Ishikawa (cell line): ENCODE data around the gene KLF16.

Experiments used
- CEBPB ChIP-seq: IDR thresholded peaks from 2 replicates; pipeline ENCODE4 v1.6.1; 2012
- CREB1 ChIP-seq: IDR thresholded peaks from 2 replicates; pipeline ENCODE4 v1.6.1; 2012; ENCODE audit warnings: low read depth
- EGR1 ChIP-seq: IDR thresholded peaks from 2 replicates; pipeline ENCODE4 v1.6.1; 2012
- EP300 ChIP-seq: IDR thresholded peaks from 2 replicates; pipeline ENCODE4 v1.6.1; 2012; ENCODE audit warnings: borderline replicate concordance
- FOXM1 ChIP-seq: IDR thresholded peaks from 2 replicates; pipeline ENCODE4 v1.6.1; 2012; ENCODE audit warnings: low read depth, borderline replicate concordance
- NFIC ChIP-seq: IDR thresholded peaks from 2 replicates; pipeline ENCODE4 v1.6.1; 2012
- RAD21 ChIP-seq: IDR thresholded peaks from 2 replicates; pipeline ENCODE4 v1.6.1; 2012; ENCODE audit warnings: low read depth
- TAF1 ChIP-seq: IDR thresholded peaks from 2 replicates; pipeline ENCODE4 v1.6.1; 2012; ENCODE audit warnings: low read depth, mild to moderate bottlenecking
- TCF12 ChIP-seq: IDR thresholded peaks from 2 replicates; pipeline ENCODE4 v1.6.1; 2012; ENCODE audit warnings: low read depth
- TEAD4 ChIP-seq: IDR thresholded peaks from 2 replicates; pipeline ENCODE4 v1.6.1; 2012
- YY1 ChIP-seq: IDR thresholded peaks from 2 replicates; pipeline ENCODE4 v1.6.1; 2012; ENCODE audit warnings: low read depth
- ZBTB7A ChIP-seq: IDR thresholded peaks from 2 replicates; pipeline ENCODE4 v1.6.1; 2012; ENCODE audit warnings: low read depth
- TF ChIP-seq, protein P1 (sequence below): IDR thresholded peaks from 2 replicates; pipeline ENCODE4 v1.6.1; 2012; ENCODE audit warnings: low read depth, mild to moderate bottlenecking
- TF ChIP-seq, protein P2 (sequence below): IDR thresholded peaks from 2 replicates; pipeline ENCODE4 v1.6.1; 2012
- TF ChIP-seq, protein P3 (sequence below): IDR thresholded peaks from 2 replicates; pipeline ENCODE4 v1.6.1; 2012

Gene KLF16

DNA sequence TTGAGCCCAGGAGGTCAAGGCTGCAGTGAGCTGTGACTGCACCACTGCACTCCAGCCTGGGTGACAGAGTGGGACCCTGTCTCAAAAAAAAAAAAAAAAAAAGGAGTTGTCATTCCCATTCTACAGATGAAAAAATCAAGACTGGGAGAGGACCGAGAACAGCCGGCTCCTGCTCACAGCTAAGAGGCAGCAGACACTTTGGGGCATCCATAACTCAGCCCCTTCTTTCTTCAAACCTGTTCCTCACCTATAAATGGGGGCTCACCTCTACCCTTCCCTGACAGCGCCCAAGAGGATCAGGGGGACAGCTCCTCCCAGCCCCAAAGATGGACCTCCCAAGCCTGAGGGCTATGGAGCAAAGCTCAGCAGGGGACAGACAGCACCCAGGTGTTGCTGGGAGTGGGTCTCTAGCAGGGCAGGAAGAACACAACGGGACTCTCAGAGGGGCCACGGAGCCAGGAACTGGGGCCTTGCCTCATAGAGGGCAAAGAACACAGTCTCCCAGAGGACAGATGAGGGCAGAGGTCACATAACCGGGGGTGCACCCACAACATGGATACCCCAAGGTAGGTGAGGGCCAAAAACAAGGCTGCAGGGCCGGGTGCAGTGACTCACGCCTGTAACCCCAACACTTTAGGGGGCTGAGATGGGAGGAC lies 3.4 kb upstream of the KLF16 start:
- TF ChIP-seq YY1 (no peak), RAD21 (no peak), CEBPB (no peak), CREB1 (no peak), TEAD4 (no peak)

DNA sequence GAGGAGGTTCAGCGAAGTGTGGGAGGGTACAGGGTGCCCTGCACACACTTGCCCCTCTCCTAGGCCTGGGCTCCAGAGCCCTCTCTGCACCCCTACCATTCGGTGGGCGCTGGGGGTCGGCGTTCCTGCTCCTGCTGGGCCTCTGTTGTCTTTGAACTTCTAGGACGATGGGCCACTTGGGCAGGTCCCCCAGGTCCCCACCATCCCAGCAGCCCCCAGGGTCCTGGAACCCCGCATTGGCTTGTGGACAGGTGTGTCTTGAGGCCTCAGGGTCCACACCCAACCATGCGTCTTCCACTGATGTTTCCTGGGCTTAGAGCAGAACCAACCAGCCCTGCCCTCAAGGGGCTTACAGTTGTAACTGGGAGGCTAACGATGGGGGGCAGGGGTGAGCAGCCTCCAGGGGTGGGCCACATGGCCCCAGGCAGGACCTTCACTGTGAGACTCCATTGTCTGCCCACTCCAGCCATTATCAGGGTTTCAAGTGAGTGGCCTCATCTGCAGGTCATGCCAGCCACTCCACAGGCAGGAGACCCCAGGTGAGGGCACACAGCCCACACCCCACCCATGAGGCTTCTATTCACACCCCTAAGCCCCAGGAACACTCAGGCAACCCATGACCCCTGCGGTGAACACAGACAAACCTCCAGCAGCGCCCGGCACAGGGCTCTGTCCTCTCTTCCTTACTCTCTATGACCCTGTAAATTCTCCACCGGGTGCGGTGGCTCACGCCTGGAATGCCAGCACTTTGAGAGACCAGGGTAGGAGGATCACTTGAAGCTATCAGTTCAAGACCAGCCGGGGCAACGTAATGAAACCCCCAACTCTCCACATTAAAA lies 2.0 kb upstream of the KLF16 start:
- TF ChIP-seq FOXM1 (no peak), CEBPB (no peak), RAD21 (no peak), TEAD4 (no peak), NFIC (no peak), ZBTB7A (no peak)

DNA sequence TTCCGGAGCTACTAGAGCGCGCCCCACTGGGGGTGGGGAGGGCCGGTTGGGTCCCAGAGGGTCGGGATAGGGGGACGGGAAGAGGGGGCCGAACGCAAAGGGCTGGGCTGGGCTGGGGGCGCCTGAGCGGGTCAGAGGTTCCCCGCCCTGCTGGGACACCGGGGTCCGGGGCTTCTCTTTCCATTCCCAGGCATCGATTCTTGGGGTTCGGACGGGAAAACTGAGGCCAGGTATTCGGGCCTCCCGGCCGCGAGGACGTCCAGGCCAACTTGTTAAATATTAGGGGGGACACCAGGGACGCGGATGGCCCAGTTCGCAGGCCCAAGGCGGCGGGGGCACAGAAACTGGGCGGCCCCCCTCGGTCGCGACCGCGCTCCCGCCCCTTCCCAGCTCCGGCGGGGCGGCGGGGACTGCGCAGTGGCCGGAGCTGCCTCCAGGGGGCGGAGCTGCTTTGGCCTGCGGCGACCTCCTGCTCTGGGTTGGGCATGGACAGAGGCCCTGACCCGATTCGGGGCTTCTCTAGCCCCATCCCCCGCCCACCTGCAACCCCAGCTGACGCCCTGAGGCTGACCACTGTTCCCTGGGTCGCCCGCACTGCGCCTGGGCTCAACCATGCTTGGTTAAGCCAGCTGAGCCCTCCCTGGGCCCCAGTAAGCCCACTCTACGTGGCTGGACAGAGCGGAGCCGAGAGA lies 1.2 kb upstream of the KLF16 start:
- TF ChIP-seq TAF1 (peak; percentile 62), ZBTB7A (peak; percentile 73), RAD21 (peak; percentile 43; the same call in 1 of the 2 replicates), YY1 (0 out of 2 replicates have a peak, but pooled peaks have one; percentile 20)
- TF ChIP-seq, protein P1, sequence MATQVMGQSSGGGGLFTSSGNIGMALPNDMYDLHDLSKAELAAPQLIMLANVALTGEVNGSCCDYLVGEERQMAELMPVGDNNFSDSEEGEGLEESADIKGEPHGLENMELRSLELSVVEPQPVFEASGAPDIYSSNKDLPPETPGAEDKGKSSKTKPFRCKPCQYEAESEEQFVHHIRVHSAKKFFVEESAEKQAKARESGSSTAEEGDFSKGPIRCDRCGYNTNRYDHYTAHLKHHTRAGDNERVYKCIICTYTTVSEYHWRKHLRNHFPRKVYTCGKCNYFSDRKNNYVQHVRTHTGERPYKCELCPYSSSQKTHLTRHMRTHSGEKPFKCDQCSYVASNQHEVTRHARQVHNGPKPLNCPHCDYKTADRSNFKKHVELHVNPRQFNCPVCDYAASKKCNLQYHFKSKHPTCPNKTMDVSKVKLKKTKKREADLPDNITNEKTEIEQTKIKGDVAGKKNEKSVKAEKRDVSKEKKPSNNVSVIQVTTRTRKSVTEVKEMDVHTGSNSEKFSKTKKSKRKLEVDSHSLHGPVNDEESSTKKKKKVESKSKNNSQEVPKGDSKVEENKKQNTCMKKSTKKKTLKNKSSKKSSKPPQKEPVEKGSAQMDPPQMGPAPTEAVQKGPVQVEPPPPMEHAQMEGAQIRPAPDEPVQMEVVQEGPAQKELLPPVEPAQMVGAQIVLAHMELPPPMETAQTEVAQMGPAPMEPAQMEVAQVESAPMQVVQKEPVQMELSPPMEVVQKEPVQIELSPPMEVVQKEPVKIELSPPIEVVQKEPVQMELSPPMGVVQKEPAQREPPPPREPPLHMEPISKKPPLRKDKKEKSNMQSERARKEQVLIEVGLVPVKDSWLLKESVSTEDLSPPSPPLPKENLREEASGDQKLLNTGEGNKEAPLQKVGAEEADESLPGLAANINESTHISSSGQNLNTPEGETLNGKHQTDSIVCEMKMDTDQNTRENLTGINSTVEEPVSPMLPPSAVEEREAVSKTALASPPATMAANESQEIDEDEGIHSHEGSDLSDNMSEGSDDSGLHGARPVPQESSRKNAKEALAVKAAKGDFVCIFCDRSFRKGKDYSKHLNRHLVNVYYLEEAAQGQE, result no peak

DNA sequence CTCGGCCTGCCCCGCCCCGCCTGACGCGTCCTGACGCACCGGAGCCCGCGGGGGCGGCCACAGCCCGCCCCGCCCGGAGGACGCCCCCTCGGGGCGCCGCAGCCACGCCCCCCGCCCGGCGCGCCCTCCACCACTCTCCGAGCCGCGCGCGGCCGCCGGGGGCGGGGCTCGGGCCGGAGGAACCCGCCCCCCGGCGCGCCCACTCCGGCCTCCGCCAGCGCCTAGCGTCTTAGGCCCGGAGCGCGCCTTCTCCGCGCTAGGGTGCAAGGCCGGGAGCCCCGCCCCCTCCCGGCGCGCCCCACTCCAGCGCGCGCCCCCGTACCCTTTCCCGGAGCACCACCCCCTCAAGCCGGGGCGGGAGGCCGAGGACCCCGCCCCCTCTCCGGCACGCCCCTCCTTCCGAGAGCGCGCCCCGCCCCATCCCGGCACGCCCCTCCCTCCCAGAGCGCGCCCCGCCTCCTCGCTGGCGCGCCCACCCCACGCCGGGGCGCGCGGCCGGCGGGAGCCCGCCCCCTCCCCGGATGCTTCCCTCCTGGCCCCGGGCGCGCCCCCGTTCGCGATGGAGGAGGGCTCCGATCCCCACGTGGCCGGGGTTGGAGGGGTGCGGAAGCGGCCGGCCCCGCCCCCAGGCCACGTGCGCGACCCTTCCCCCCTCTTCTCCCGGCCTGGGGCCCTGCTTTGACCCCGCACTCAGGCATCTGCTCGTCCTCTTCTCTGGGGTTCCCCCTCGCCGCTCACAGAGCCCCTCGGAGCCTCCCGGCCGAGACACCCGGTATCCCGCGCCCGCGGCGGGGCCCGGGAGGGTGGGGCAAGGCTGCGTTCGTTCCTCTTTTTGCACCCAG lies 480 bp upstream of the KLF16 start:
- TF ChIP-seq RAD21 (no peak), CREB1 (peak; percentile 52; the same call in 1 of the 2 replicates), TCF12 (peak; percentile 33; the same call in 1 of the 2 replicates)
- TF ChIP-seq, protein P2, sequence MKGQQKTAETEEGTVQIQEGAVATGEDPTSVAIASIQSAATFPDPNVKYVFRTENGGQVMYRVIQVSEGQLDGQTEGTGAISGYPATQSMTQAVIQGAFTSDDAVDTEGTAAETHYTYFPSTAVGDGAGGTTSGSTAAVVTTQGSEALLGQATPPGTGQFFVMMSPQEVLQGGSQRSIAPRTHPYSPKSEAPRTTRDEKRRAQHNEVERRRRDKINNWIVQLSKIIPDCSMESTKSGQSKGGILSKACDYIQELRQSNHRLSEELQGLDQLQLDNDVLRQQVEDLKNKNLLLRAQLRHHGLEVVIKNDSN, result peak; percentile 94
- TF ChIP-seq, protein P3, sequence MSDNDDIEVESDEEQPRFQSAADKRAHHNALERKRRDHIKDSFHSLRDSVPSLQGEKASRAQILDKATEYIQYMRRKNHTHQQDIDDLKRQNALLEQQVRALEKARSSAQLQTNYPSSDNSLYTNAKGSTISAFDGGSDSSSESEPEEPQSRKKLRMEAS, result peak; percentile 99

DNA sequence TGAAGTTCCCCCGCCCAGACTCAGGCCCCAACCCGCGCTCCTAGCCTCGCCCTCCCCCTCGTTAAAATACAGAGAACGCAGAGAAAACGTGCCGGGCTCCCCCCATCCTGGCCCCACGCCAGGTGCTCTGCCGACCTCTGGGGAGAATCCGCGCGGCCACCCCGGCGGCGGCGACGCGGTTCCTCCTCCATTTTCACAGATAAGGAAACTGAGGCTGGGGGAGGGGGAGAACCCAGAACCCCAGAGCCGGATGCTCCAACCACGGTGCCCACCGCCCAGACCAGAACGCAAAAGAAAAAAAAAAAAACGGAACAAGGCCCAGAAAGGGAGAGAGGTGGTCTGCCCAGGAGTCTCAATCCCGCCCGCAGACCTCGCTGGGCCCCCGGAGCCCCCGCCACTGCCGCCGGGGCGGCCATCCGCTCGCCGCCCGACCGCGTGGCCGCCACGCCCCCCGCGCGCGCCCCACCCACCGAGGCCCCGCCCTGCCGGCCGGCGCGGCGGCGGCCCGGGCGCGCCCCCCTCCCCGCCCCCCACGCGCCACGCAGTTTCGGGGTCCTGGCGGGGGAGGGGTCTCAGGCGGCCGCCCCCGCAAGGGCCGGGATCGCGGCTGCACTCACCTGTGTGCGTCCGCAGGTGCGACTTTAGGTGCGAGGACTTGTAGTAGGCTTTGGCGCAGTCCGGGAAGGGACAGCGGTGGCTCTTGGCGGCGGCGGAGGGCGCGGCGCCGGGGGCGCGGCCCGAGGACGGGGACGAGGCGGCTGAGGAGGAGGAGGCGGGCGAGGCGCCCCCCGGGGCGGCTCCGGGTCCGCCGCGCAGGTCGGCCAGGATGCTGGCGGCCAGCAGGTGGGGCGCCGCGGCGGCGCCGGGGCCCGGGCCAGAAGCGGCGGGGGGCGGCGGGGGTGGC lies 703 bp downstream of the KLF16 start:
- TF ChIP-seq ZBTB7A (peak; percentile 85), EGR1 (peak; percentile 70), NFIC (peak; percentile 73), EP300 (no peak), FOXM1 (no peak)
- TF ChIP-seq, protein P1, result no peak
- TF ChIP-seq, protein P3, result peak; percentile 67; the same call in 1 of the 2 replicates
